Neural cell (in vitro differentiated cells): ENCODE data around the gene ASIC2. TPM values are rescaled to one million over a fixed set of nuclear protein-coding genes. Genes with fewer than 3 reads are reported as not detected.

Experiments used
- H2AFZ ChIP-seq: fragments of 200-600, 300-800 bp; sonication (generic), shearing (Covaris generic); 2 replicates; pipeline ENCODE4 v1.6.0; 2014; ENCODE audit warnings: low read depth, mild to moderate bottlenecking, antibody characterized with exemption, low read length, moderate library complexity
- H3F3A ChIP-seq: fragments of 200-600 bp; shearing (Covaris generic); 2 replicates; pipeline ENCODE4 v1.6.1; 2016; ENCODE audit warnings: mild to moderate bottlenecking, moderate library complexity, mixed read lengths, antibody characterized with exemption, low read length; ENCODE audit not compliant: insufficient read depth, poor library complexity, severe bottlenecking
- H3K27ac ChIP-seq: fragments of 200-600, 300-800 bp; sonication (generic), shearing (Covaris generic); 2 replicates; pipeline ENCODE4 v1.5.1; 2014; ENCODE audit warnings: mild to moderate bottlenecking, low read length, moderate library complexity
- H3K27me3 ChIP-seq: fragments of 300-800, 200-600 bp; sonication (generic), shearing (Covaris generic); 2 replicates; pipeline ENCODE4 v1.6.0; 2014; ENCODE audit warnings: mild to moderate bottlenecking, low read depth, low read length, moderate library complexity; ENCODE audit not compliant: insufficient read depth
- H3K36me3 ChIP-seq: fragments of 300-800, 200-600 bp; sonication (generic), shearing (Covaris generic); 2 replicates; pipeline ENCODE4 v1.5.1; 2014; ENCODE audit warnings: mild to moderate bottlenecking, antibody characterized with exemption, low read length, moderate library complexity; ENCODE audit not compliant: insufficient read depth
- H3K4me2 ChIP-seq: fragments of 300-800, 200-600 bp; sonication (generic), shearing (Covaris generic); 2 replicates; pipeline ENCODE4 v1.6.0; 2014; ENCODE audit warnings: mild to moderate bottlenecking, low read length
- H3K4me3 ChIP-seq: fragments of 300-800, 200-600 bp; sonication (generic), shearing (Covaris generic); 2 replicates; pipeline ENCODE4 v1.5.1; 2014; ENCODE audit warnings: mild to moderate bottlenecking, low read length, moderate library complexity
- H3K79me2 ChIP-seq: fragments of 200-600 bp; shearing (Covaris generic); replicated peaks from 2 replicates; pipeline ENCODE4 v1.6.0; 2014; ENCODE audit warnings: mild to moderate bottlenecking, low read length, moderate library complexity; ENCODE audit not compliant: insufficient read depth
- H3K9ac ChIP-seq: fragments of 300-800, 200-600 bp; sonication (generic), shearing (Covaris generic); 2 replicates; pipeline ENCODE4 v1.6.1; 2016; ENCODE audit warnings: mild to moderate bottlenecking, low read length, mixed read lengths
- H3K9me2 ChIP-seq: fragments of 200-600 bp; shearing (Covaris generic); 2 replicates; pipeline ENCODE4 v1.6.1; 2016; ENCODE audit warnings: mild to moderate bottlenecking, low read length, mixed read lengths; ENCODE audit not compliant: insufficient read depth
- H3K9me3 ChIP-seq: fragments of 200-600, 300-800 bp; sonication (generic), shearing (Covaris generic); 2 replicates; pipeline ENCODE4 v1.6.1; 2016; ENCODE audit warnings: mild to moderate bottlenecking, mixed run types, low read length, moderate library complexity, mixed read lengths
- H4K20me1 ChIP-seq: fragments of 200-600 bp; shearing (Covaris generic); 2 replicates; pipeline ENCODE4 v1.6.1; 2016; ENCODE audit warnings: mild to moderate bottlenecking, mixed run types; ENCODE audit not compliant: insufficient read depth
- EP300 ChIP-seq: fragments of 450-650 bp; conservative IDR thresholded peaks from 2 replicates; pipeline ENCODE4 v1.6.1; 2014; ENCODE audit warnings: antibody characterized with exemption, mild to moderate bottlenecking, moderate library complexity; ENCODE audit not compliant: poor library complexity, severe bottlenecking
- MXI1 ChIP-seq: fragments of 450-650 bp; conservative IDR thresholded peaks from 2 replicates; pipeline ENCODE4 v1.6.1; 2014; ENCODE audit warnings: antibody characterized with exemption, mild to moderate bottlenecking; ENCODE audit not compliant: poor library complexity, severe bottlenecking
- POLR2AphosphoS5 ChIP-seq: IDR thresholded peaks from 2 replicates; pipeline ENCODE4 v1.6.1; 2012
- RAD21 ChIP-seq: fragments of 450-650 bp; conservative IDR thresholded peaks from 2 replicates; pipeline ENCODE4 v1.6.1; 2014; ENCODE audit warnings: antibody characterized with exemption, mild to moderate bottlenecking, moderate library complexity
- TAF1 ChIP-seq: IDR thresholded peaks from 2 replicates; pipeline ENCODE4 v1.6.1; 2012; ENCODE audit warnings: low read depth
- polyA plus RNA-seq: library from polyadenylated mRNA; depleted of rRNA; stranded (reverse); fragments of >200 nt; gene quantifications from 2 replicates; pipeline ENCODE4 v1.2.3, GENCODE V29; 2014
- TF ChIP-seq, protein P1 (sequence below): fragments of 450-650 bp; IDR thresholded peaks from 2 replicates; pipeline ENCODE4 v1.5.1; 2014; ENCODE audit warnings: antibody characterized with exemption, mild to moderate bottlenecking, moderate library complexity; ENCODE audit not compliant: poor library complexity, severe bottlenecking
- TF ChIP-seq, protein P2 (sequence below): IDR thresholded peaks from 2 replicates; pipeline ENCODE4 v1.6.1; 2012; ENCODE audit warnings: borderline replicate concordance

ASIC2 gene
- polyA plus RNA-seq, 1 donor from 2014 or later, result 2.4 TPM

DNA sequence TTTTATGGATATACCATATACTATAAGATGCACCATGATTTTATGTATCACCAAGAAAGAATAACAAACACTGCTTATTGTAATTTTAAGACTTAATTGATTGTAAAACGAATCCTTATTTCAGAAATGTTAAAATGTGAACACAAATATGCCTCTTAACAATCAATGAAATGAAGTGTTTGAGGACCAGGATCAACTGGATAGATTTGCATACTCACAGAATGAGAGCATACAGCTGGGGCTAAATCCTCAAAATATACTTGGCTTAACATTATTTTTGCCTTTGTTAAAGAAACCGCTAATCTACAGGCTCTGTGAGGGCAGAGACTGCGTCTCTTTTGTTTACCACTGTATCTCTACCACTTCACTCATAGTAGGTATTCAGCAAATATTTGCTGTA, 207.8 kb downstream of the ASIC2 start:
- Histone ChIP-seq H3F3A (no peaks in the 10 kb centered on the region), H3K4me2 (no peak overlapping the region), H3K4me3 (no peak overlapping the region), H2AFZ (no peak overlapping the region), H4K20me1 (no peaks in the 10 kb centered on the region), H3K36me3 (no peaks in the 10 kb centered on the region), H3K9ac (no peak overlapping the region), H3K9me3 (no peaks in the 10 kb centered on the region), H3K9me2 (no peaks in the 10 kb centered on the region), H3K27me3 (no peaks in the 10 kb centered on the region), H3K27ac (no peak overlapping the region), H3K79me2 (no peaks in the 10 kb centered on the region)
- TF ChIP-seq MXI1, result no peak
- TF ChIP-seq, protein P1, sequence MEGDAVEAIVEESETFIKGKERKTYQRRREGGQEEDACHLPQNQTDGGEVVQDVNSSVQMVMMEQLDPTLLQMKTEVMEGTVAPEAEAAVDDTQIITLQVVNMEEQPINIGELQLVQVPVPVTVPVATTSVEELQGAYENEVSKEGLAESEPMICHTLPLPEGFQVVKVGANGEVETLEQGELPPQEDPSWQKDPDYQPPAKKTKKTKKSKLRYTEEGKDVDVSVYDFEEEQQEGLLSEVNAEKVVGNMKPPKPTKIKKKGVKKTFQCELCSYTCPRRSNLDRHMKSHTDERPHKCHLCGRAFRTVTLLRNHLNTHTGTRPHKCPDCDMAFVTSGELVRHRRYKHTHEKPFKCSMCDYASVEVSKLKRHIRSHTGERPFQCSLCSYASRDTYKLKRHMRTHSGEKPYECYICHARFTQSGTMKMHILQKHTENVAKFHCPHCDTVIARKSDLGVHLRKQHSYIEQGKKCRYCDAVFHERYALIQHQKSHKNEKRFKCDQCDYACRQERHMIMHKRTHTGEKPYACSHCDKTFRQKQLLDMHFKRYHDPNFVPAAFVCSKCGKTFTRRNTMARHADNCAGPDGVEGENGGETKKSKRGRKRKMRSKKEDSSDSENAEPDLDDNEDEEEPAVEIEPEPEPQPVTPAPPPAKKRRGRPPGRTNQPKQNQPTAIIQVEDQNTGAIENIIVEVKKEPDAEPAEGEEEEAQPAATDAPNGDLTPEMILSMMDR, result no peak

DNA sequence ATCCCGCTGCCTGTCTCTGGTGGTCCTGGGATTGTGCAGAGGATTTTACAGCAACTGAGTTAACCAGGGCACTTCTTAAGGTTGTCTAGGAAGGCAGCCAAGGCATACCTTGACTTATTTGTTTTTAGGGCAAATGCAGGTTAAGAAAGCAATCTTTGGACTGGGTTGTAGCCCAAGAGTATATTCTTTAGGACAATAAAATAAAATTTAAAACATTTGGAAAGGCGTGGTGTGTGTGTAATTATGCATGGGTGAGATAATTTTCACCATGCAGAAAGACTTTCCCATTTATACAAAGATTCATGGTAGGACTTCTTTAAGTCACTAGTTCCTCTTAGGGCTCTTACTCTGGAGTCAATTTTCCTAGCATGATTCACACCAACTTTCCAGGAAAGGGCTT, 208.3 kb downstream of the ASIC2 start:
- no peaks in the 10 kb centered on the region for H3K9me2 ChIP-seq
- no peak overlapping the region for H3K4me2 ChIP-seq
- H3F3A ChIP-seq, result no peaks in the 10 kb centered on the region
- H2AFZ ChIP-seq, result no peak overlapping the region
- no peaks in the 10 kb centered on the region for H3K79me2 ChIP-seq
- TF ChIP-seq TAF1 (no peak), RAD21 (no peak), MXI1 (no peak), POLR2AphosphoS5 (no peak), EP300 (no peak)
- TF ChIP-seq, protein P1, result no peak
- no peaks in the 10 kb centered on the region for H3K27me3 ChIP-seq
- H3K9ac ChIP-seq, result no peak overlapping the region
- no peaks in the 10 kb centered on the region for H3K9me3 ChIP-seq
- H4K20me1 ChIP-seq, result no peaks in the 10 kb centered on the region
- no peaks in the 10 kb centered on the region for H3K36me3 ChIP-seq
- H3K27ac ChIP-seq, result no peak overlapping the region
- H3K4me3 ChIP-seq, result no peak overlapping the region

DNA sequence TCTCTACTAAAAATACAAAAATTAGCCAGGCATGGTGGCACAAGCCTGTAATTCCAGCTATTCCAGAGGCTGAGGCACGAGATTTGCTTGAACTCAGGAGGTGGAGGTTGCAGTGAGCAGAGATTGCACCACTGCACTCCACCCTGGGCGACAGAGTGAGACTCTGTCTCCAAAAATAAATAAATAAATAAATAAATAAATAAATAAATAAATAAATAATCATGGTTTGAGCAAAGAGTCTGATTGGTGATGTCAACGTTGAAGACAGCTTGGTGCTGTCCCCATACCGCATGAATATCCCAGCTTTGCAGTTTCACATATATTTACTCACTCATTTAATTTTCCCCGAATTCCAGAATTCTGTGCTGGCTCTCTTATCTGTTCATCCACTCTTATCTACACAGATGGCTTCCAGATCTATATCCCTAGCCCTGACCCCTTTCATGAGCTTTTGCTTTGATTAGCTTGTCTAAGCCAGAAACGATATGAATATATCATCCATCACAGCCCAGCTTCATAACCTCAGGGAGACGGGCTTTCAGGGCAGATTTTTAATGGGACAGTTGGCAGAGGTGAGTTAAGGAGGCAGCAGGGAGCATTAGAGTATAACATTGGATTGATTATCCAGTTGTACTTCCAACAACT, 210.4 kb downstream of the ASIC2 start:
- H3K36me3 ChIP-seq, result no peaks in the 10 kb centered on the region
- H3K4me3 ChIP-seq, result no peak overlapping the region
- H2AFZ ChIP-seq, result no peak overlapping the region
- H3K27me3 ChIP-seq, result no peaks in the 10 kb centered on the region
- H3K9me2 ChIP-seq, result no peaks in the 10 kb centered on the region
- H3K27ac ChIP-seq, result no peak overlapping the region
- no peak for TF ChIP-seq MXI1
- no peak for TF ChIP-seq POLR2AphosphoS5
- TF ChIP-seq, protein P2, sequence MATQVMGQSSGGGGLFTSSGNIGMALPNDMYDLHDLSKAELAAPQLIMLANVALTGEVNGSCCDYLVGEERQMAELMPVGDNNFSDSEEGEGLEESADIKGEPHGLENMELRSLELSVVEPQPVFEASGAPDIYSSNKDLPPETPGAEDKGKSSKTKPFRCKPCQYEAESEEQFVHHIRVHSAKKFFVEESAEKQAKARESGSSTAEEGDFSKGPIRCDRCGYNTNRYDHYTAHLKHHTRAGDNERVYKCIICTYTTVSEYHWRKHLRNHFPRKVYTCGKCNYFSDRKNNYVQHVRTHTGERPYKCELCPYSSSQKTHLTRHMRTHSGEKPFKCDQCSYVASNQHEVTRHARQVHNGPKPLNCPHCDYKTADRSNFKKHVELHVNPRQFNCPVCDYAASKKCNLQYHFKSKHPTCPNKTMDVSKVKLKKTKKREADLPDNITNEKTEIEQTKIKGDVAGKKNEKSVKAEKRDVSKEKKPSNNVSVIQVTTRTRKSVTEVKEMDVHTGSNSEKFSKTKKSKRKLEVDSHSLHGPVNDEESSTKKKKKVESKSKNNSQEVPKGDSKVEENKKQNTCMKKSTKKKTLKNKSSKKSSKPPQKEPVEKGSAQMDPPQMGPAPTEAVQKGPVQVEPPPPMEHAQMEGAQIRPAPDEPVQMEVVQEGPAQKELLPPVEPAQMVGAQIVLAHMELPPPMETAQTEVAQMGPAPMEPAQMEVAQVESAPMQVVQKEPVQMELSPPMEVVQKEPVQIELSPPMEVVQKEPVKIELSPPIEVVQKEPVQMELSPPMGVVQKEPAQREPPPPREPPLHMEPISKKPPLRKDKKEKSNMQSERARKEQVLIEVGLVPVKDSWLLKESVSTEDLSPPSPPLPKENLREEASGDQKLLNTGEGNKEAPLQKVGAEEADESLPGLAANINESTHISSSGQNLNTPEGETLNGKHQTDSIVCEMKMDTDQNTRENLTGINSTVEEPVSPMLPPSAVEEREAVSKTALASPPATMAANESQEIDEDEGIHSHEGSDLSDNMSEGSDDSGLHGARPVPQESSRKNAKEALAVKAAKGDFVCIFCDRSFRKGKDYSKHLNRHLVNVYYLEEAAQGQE, result no peak
- H3K9ac ChIP-seq, result no peak overlapping the region
- H4K20me1 ChIP-seq, result no peaks in the 10 kb centered on the region
- H3K79me2 ChIP-seq, result no peaks in the 10 kb centered on the region
- no peaks in the 10 kb centered on the region for H3K9me3 ChIP-seq
- no peaks in the 10 kb centered on the region for H3F3A ChIP-seq
- no peak overlapping the region for H3K4me2 ChIP-seq
